ENCODE measurements around the gene ILDR1.
"Not testable (repeated sequence)": the region's sequence is repeated elsewhere in the genome, so short reads cannot be mapped to it uniquely, and the experiment has no call there.

ILDR1 gene

GRCh38 chr3:122021811-122022401 is at the start of gene ILDR1:
ILDR1 (minus strand) TSS chr3:122022247; CDS start chr3:122022077, 170 bp downstream.
- DNase-seq: no peak

DNA sequence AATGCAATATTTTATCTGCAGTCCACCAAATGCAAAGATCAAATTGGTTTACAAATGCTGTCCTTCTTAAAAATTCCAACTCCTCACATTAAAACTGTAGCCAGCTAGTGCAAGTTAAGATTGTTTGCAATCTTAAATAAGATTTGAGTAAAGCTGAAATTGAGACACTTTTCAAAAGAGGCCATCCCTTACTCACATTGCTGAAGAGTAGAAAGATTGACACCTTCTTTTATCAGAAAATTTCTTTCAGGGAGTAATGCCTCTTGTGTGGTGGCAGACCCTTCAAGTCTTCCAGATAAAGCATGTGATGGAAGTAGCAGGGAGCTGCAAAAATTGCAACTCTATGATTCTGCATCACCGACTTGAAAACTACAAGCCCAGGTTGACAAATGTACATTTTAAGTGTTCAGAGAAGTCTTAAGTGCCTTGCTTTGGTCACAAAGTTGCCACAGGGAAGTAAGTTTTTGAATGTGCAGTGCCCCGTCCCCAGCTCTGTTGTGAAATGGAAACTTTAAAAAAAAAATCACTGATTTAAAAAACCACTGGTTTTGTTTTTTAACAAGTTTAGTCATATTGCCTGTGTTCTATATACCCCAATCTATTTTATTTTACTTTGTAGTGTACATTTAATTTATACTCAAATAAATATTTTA is 45.7 kb upstream of the ILDR1 start:
- peak; percentile 33 for DNase-seq

DNA sequence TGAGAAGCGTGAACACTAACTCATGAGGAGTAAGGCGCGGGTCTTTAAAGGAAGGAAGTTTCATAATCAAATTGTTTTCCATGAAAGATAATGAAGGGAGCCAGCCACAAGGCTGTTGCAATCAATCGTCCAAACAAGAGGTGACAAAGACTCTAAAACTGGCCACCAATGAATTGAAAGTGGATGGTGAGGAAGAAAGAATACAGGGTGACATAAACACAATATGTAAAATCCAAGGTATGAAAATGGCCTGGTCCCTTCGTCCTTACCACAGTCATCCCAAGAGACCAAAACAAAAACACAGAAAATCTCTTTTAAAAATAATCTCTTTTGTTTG is 45.1 kb upstream of the ILDR1 start:
- DNase-seq: peak; percentile 70

DNA sequence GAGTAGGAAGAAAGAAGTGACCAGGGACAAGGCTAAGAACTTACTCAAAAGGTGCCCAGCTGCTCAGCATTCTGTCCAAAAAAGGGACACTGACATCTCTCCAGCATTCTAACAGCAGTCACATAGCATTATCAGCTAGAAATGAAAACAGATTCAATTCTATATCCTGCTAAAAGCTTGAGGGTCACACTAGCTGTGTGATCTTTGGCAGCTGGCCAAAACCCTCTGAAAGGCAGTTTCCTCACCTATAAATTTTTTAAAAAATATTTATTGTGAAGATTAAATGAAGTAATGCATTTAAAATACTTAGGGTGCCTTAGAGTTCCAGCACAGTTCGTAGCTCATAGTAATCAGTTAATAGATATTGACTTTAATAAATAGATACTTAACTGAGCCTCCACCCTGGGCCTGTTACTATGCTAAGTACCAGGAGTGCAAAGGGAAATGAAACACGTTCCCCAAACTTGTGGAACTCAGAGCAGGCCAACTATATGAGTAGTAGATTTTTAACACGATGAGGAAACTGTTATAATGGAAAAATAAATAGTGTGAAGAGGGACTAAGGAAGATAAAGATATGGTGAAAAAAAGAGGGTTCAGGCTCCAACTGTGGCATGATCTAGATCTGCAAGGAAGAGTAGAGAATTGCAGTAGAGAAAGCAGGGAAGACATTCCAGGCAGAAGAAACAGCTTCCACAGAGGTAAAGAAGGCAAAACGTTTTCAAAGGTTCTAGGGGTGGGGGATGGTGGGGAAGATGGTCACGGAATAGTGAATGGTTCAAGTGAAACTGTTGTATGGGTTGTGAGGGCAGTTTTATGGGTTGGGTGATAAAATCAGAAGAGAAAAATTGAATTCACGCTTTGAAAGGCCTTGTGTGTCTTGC is 44.5 kb upstream of the ILDR1 start:
- peak; percentile 66 for DNase-seq

GRCh38 chr3:122064326-122064725 is 42.3 kb upstream of the ILDR1 start:
- DNase-seq: no peak

DNA sequence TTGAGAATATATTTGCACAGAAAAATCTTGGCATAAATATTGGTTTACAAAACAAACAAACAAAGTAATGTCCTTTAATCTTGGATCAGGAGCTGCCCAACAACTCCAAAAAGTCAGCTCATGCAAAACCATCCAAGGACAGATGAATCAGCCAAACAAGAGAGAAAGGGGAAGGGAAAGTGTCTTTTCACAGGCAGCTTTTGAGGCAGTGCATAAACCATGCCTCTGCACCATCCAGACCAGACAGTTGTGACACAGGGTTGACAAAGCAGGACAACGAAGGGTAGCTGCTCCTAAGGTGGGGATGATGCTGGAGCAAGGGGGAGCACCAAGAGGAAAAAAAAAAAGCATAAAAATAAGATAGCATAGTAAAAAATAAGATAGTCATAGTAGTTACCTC is 41.9 kb upstream of the ILDR1 start:
- no peak for DNase-seq

GRCh38 chr3:122060040-122060698 is 38.1 kb upstream of the ILDR1 start:
- DNase-seq: no peak

GRCh38 chr3:122058294-122058693 is 36.2 kb upstream of the ILDR1 start:
- DNase-seq: no peak

DNA sequence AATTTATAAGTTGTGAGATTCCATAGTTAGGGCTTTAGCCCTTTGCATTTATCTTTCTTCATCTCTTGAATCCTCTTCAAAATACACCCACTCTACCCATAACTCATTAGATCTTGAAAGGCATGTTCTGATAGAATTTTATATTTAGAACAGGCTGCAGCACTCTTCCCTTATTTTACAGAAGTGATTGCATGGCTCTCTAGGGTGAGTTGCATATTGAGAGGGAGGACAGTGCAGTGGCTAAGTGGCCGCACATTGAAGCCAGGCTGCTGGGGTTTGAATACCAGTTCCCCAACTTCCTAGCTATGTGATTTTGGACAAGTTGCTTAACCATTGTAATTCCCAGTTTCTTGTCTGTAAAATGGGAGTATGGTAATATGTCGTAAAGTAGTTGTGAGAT is 35.6 kb upstream of the ILDR1 start:
- DNase-seq: no peak

- peak; percentile 62 for DNase-seq
Measured at GRCh38 chr3:122055215-122055614, 33.2 kb upstream of the ILDR1 start, which contains the start of gene CD86. CD86 (plus strand) TSS chr3:122055362; CDS start chr3:122055490, 128 bp downstream.

DNA sequence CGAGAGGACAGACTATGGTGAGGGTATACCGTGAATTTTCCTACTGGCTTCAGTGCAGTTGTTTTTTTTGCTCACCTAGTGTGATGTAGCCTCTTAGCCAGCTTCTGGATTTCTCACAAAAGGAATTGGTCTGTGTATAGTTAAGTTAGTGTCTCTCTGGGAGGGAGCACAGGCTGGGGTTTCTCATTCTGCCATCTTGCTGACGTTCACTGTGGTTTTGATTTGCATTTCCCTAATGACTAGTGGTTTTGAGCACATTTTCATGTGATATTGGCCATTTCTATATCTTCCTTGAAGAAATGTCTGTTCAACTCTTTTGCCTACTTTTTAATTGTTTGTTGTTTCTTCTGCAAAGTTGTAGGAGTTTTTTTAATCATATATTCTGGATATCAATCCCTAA is 30.9 kb upstream of the ILDR1 start:
- no peak for DNase-seq

GRCh38 chr3:122047773-122048172 is 25.7 kb upstream of the ILDR1 start:
- not testable (repeated sequence) for DNase-seq

- DNase-seq: not testable (repeated sequence)
Measured at GRCh38 chr3:122047296-122047695, 25.2 kb upstream of the ILDR1 start.

DNA sequence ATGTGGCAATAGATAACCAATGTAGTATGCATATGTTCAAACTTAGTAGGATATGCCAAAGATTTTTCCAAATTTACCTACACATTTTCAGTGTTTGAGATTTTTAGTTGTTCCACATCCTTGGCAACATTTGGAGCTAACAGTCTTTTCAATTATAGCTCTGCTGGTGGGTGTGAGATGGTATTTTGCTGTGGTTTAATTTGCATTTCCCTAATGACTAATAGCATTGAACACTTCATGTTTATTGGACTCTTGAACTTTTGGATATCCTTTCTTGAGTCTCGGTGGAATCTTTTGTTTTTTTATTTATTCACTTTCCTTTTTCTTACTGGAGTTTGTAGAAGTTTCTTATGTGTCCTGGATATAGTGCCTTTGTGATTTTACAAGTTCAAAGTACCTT is 11.0 kb upstream of the ILDR1 start:
- no peak for DNase-seq

DNA sequence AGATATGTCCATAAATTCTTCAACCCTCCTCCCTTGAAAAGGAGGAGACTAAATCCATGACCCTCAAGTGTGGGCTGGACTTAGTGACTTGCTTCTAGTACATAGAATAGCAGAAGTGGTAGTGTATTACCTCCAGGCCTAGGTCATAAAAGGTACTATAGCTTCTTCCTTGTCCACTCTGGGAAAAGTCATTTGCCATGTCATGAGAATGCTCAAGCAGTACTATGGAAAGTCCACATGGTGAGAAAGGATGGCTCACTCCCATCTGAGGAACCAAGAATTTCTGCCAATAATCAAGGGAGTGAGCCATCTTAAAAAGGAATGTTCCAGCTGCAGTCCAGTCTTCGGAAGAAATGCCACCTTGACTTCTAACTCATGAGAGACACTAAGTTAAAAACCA is 10.5 kb upstream of the ILDR1 start:
- DNase-seq: no peak

DNA sequence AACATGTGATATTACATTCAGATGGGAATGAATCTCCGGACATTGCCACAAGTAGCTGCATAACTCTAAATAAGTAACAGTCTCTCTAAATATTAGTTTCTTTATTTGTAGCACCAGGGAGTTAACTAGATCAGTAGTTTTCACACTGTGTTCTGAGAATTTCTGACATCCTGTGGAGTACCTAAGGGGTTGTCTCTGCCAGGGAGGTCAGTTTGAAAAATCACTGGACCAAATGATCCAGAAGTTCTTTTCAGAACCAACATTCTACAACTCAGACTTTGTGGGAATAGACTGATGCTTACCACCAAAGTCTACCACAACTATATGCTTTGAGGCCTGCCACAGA is 9.0 kb upstream of the ILDR1 start:
- DNase-seq: no peak

- DNase-seq: peak; percentile 42
Measured at GRCh38 chr3:122030381-122031122, 8.5 kb upstream of the ILDR1 start.

DNA sequence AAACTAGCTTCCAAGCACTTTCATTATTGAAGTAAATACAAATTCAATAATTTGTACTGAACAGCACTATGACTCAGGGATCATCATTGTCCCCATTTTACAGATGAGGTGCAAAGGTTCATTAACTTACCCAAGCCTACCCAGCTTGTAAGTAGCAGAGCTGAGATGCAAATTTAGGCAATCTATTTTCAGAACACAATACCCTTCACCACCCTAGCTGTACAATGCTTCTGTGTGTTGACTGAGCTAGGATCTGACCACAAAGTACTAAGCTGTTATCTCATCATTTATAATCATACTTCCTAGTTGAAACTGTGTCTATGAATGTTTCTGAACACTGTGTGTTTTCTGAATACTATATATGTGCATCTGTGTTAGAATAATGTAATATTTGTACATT is 3.2 kb upstream of the ILDR1 start:
- DNase-seq: peak; percentile 38

- DNase-seq: peak; percentile 24
Measured at GRCh38 chr3:122024800-122025199, 2.8 kb upstream of the ILDR1 start.

- no peak for DNase-seq
Measured at GRCh38 chr3:122023335-122023910, 1.4 kb upstream of the ILDR1 start.

DNA sequence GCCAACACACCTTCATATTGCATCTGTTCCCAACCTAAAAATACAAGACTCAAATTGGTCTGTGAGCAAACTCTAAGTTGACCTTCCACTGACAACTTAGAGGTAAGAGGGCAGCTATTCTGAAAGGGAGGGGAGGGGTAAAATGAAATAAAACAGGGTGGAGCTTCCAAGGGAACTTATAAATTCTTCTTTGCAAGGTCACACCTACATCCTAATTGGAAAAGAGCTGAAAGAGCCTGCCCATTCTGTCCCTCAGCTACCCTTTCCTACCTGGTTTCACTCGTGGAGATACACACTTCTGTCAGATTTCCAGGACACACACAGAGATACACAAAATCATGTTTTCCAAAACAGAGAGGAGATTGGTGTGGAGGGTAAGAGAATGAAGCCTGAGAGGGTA is 1.0 kb downstream of the ILDR1 start:
- no peak for DNase-seq

GRCh38 chr3:122019493-122019892 is 2.6 kb downstream of the ILDR1 start:
- DNase-seq: peak; percentile 43
